Tibial nerve (tissue), 4 donors: ENCODE results near the gene STARD3.

Experiments used
- CTCF ChIP-seq, 5 experiments: fragments of 200-600 bp in 3 of 5; fragments of 450-650 bp in 2 of 5; sonication (generic) in 3 of 5; IDR thresholded peaks; one replicate each; pipeline ENCODE4 v1.5.1; 2016 to 2019; ENCODE audit warnings: antibody characterized with exemption in 5 of 5, mild to moderate bottlenecking in 3 of 5, moderate library complexity in 2 of 5
- EP300 ChIP-seq, 2 donors: sonication (generic); formaldehyde crosslinking; IDR thresholded peaks; one replicate each; pipeline ENCODE4 v1.6.1; 2017; ENCODE audit warnings: antibody characterized with exemption in 2 of 2, mild to moderate bottlenecking in 1 of 2
- POLR2A ChIP-seq, 2 donors: fragments of 450-650 bp; IDR thresholded peaks; one replicate each; pipeline ENCODE4 v1.6.1; 2017; ENCODE audit warnings: antibody characterized with exemption in 2 of 2, mild to moderate bottlenecking in 2 of 2, moderate library complexity in 2 of 2

GRCh38 chr17:39599665-39600231 is 37.2 kb upstream of the STARD3 start:
- TF ChIP-seq CTCF (IDR thresholded peaks at IDR 0.05) (no peak), EP300 (IDR thresholded peaks at IDR 0.05) (no peak), POLR2A (IDR thresholded peaks at IDR 0.05) (no peak)
